SK-N-SH treated with all-trans-retinoic acid at 6 μM for 48 hours (cell line): ENCODE measurements around the gene NEB.

ENCODE experiments used
- ATAC-seq: fragments of 200-7000 bp; cut with Tn5 transposase; 3 replicates; pipeline ENCODE4 v1.9.1; 2020; ENCODE audit warnings: mild to moderate bottlenecking, moderate library complexity
- ARNTL ChIP-seq: fragments of 450-650 bp; formaldehyde crosslinking; IDR thresholded peaks from 2 replicates; pipeline ENCODE4 v1.5.0; 2020; ENCODE audit warnings: low read depth, mild to moderate bottlenecking, moderate library complexity, borderline replicate concordance
- BACH2 ChIP-seq: fragments of 250-450 bp; sonication (Bioruptor Pico); IDR thresholded peaks from 2 replicates; pipeline ENCODE4 v1.9.0; 2021; ENCODE audit warnings: mild to moderate bottlenecking, borderline replicate concordance
- GLIS3 ChIP-seq: fragments of 250-450 bp; sonication (Bioruptor Pico); IDR thresholded peaks from 2 replicates; pipeline ENCODE4 v1.5.0; 2020; ENCODE audit warnings: mild to moderate bottlenecking, moderate library complexity
- ISL1 ChIP-seq: fragments of 250-450 bp; sonication (Bioruptor Pico); IDR thresholded peaks from 2 replicates; pipeline ENCODE4 v2.1.2; 2022; ENCODE audit warnings: mild to moderate bottlenecking, moderate library complexity
- OSR1 ChIP-seq: fragments of 250-450 bp; sonication (Bioruptor Pico); IDR thresholded peaks from 2 replicates; pipeline ENCODE4 v1.8.0; 2022; ENCODE audit warnings: moderate library complexity, mild to moderate bottlenecking, inconsistent platforms
- PPARA ChIP-seq: fragments of 250-450 bp; sonication (Bioruptor Pico); IDR thresholded peaks from 2 replicates; pipeline ENCODE4 v1.5.0; 2020; ENCODE audit warnings: mild to moderate bottlenecking, borderline replicate concordance
- RARB ChIP-seq: fragments of 250-450 bp; sonication (Bioruptor Pico); IDR thresholded peaks from 2 replicates; pipeline ENCODE4 v1.8.0; 2021; ENCODE audit warnings: mild to moderate bottlenecking, moderate library complexity
- SNAI2 ChIP-seq: fragments of 250-450 bp; sonication (Bioruptor Pico); IDR thresholded peaks from 2 replicates; pipeline ENCODE4 v1.5.0; 2020; ENCODE audit warnings: mild to moderate bottlenecking, moderate library complexity
- TCF4 ChIP-seq: fragments of 250-450 bp; sonication (Bioruptor Pico); IDR thresholded peaks from 2 replicates; pipeline ENCODE4 v1.8.0; 2021; ENCODE audit warnings: mild to moderate bottlenecking, moderate library complexity, borderline replicate concordance
- TOX ChIP-seq: fragments of 250-450 bp; sonication (Bioruptor Pico); IDR thresholded peaks from 2 replicates; pipeline ENCODE4 v1.8.0; 2021; ENCODE audit warnings: mild to moderate bottlenecking, moderate library complexity, borderline replicate concordance
- ZC3H10 ChIP-seq: fragments of 250-450 bp; sonication (Bioruptor Pico); IDR thresholded peaks from 2 replicates; pipeline ENCODE4 v1.5.1; 2021; ENCODE audit warnings: mild to moderate bottlenecking, moderate library complexity
- ZFP3 ChIP-seq: fragments of 250-450 bp; sonication (Bioruptor Pico); IDR thresholded peaks from 2 replicates; pipeline ENCODE4 v1.5.0; 2020; ENCODE audit warnings: mild to moderate bottlenecking, moderate library complexity
- ZFP30 ChIP-seq: fragments of 450-650 bp; formaldehyde crosslinking; IDR thresholded peaks from 2 replicates; pipeline ENCODE4 v1.5.0; 2022; ENCODE audit warnings: mild to moderate bottlenecking, moderate library complexity
- ZNF565 ChIP-seq: fragments of 450-650 bp; formaldehyde crosslinking; conservative IDR thresholded peaks from 2 replicates; pipeline ENCODE4 v1.5.0; 2020; ENCODE audit warnings: low read depth, mild to moderate bottlenecking, moderate library complexity
- ZNF70 ChIP-seq: fragments of 450-650 bp; formaldehyde crosslinking; IDR thresholded peaks from 2 replicates; pipeline ENCODE4 v1.5.0; 2020; ENCODE audit warnings: mild to moderate bottlenecking, moderate library complexity
- ZNF8 ChIP-seq: fragments of 450-650 bp; formaldehyde crosslinking; IDR thresholded peaks from 2 replicates; pipeline ENCODE4 v1.5.0; 2020; ENCODE audit warnings: mild to moderate bottlenecking, moderate library complexity
- TF ChIP-seq, protein P1 (sequence below): fragments of 250-450 bp; sonication (Bioruptor Pico); IDR thresholded peaks from 2 replicates; pipeline ENCODE4 v1.5.0; 2020; ENCODE audit warnings: mild to moderate bottlenecking, moderate library complexity
- TF ChIP-seq, protein P2 (sequence below): fragments of 250-450 bp; sonication (Bioruptor Pico); IDR thresholded peaks from 2 replicates; pipeline ENCODE4 v1.8.0; 2020; ENCODE audit warnings: mild to moderate bottlenecking, moderate library complexity, borderline replicate concordance
- TF ChIP-seq, protein P3 (sequence below): fragments of 250-450 bp; sonication (Bioruptor Pico); IDR thresholded peaks from 2 replicates; pipeline ENCODE4 v1.8.0; 2021; ENCODE audit warnings: low read depth, mild to moderate bottlenecking, moderate library complexity, borderline replicate concordance
- TF ChIP-seq, protein P4 (sequence below): fragments of 250-450 bp; sonication (Bioruptor Pico); IDR thresholded peaks from 2 replicates; pipeline ENCODE4 v1.5.1; 2020; ENCODE audit warnings: low read depth, mild to moderate bottlenecking, moderate library complexity

The NEB gene

DNA sequence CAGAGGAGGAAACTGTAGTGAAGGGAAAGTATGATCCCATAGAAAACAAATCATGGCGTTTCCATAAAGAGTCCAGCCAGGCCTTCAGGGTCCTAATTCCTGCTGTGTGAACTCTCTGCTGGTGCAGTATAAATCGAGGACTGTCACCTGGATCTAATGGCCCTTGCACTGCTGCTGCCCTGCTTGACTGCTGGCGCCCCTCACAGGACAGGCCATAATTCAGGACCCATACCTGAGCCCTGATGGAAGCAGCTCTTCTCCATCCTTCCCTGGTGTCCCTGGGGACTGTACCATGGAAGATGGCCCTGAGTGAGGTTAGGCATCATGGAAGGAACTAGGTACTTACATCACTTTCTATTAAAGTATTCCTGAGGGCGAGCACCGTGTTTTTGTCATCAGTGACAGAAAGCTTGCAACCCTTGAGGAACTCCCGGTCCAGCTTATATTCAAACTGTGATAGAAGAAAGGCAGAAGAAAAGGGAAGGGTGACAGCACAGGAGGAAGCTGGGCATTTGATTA lies 207.6 kb downstream of the NEB start:
- ATAC-seq, result no peak
- TF ChIP-seq SNAI2 (CRISPR knock-in tag) (no peak), ZNF565 (no peak), ARNTL (no peak), BACH2 (CRISPR knock-in tag) (no peak), TCF4 (CRISPR knock-in tag) (no peak), ZFP3 (CRISPR knock-in tag) (no peak)
- TF ChIP-seq, protein P1, sequence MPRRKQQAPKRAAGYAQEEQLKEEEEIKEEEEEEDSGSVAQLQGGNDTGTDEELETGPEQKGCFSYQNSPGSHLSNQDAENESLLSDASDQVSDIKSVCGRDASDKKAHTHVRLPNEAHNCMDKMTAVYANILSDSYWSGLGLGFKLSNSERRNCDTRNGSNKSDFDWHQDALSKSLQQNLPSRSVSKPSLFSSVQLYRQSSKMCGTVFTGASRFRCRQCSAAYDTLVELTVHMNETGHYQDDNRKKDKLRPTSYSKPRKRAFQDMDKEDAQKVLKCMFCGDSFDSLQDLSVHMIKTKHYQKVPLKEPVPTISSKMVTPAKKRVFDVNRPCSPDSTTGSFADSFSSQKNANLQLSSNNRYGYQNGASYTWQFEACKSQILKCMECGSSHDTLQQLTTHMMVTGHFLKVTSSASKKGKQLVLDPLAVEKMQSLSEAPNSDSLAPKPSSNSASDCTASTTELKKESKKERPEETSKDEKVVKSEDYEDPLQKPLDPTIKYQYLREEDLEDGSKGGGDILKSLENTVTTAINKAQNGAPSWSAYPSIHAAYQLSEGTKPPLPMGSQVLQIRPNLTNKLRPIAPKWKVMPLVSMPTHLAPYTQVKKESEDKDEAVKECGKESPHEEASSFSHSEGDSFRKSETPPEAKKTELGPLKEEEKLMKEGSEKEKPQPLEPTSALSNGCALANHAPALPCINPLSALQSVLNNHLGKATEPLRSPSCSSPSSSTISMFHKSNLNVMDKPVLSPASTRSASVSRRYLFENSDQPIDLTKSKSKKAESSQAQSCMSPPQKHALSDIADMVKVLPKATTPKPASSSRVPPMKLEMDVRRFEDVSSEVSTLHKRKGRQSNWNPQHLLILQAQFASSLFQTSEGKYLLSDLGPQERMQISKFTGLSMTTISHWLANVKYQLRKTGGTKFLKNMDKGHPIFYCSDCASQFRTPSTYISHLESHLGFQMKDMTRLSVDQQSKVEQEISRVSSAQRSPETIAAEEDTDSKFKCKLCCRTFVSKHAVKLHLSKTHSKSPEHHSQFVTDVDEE (CRISPR knock-in tag), result no peak

DNA sequence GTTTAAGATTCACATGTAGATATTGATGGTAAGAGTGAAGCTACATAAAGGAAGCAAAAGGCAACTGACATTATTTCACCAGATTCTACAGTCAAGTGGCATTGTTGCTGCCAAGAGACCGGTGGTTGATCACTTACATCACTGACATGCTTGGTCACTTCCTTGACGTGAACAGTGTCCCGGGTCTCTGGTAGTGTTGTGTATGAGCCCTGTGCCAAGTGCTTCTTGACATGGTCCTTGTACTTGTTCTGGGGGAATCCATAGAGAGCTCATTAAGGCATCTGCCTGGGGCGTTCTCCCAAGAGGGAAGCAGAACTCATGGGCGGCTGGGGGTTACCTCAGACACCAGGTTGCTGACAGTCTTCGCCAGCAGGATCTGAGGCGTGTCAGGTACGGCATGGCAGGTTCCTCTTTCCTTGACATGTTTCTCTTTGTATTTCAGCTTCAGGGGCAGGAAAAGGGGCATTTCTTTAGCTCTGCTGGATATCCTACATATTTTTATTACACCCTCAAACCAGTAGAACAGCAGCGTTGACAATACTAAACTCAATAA lies 208.4 kb downstream of the NEB start:
- ATAC-seq, result no peak
- no peak for TF ChIP-seq PPARA (CRISPR knock-in tag)
- no peak for TF ChIP-seq TCF4 (CRISPR knock-in tag)
- TF ChIP-seq ZC3H10 (CRISPR knock-in tag), result no peak
- TF ChIP-seq, all 23 proteins: peak for 0

DNA sequence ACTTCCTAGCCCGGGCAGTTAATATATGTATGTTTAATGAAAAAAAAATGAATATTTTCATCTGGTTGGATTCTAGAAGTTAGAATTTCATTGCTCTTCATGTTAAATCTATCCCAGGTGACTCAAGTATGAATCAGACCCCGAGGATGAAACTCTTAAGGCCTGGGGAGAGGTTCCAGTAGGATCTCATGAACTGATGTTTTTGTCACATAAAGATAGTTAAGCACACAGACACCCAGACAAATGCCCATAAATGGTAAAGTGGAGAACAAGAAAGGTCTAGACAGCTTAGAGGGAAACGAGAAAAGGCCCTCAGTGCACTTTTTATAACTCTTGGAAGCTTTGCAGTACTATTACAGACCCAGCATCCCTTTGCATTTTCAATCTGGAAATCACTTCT lies 210.4 kb downstream of the NEB start:
- no peak for ATAC-seq
- TF ChIP-seq, protein P2, sequence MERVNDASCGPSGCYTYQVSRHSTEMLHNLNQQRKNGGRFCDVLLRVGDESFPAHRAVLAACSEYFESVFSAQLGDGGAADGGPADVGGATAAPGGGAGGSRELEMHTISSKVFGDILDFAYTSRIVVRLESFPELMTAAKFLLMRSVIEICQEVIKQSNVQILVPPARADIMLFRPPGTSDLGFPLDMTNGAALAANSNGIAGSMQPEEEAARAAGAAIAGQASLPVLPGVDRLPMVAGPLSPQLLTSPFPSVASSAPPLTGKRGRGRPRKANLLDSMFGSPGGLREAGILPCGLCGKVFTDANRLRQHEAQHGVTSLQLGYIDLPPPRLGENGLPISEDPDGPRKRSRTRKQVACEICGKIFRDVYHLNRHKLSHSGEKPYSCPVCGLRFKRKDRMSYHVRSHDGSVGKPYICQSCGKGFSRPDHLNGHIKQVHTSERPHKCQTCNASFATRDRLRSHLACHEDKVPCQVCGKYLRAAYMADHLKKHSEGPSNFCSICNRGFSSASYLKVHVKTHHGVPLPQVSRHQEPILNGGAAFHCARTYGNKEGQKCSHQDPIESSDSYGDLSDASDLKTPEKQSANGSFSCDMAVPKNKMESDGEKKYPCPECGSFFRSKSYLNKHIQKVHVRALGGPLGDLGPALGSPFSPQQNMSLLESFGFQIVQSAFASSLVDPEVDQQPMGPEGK (CRISPR knock-in tag), result no peak
- TF ChIP-seq TOX (CRISPR knock-in tag) (no peak), OSR1 (CRISPR knock-in tag) (no peak), GLIS3 (CRISPR knock-in tag) (no peak), ZNF565 (no peak), ZNF8 (CRISPR knock-in tag) (no peak), SNAI2 (CRISPR knock-in tag) (no peak), ISL1 (CRISPR knock-in tag) (no peak), ZFP30 (CRISPR knock-in tag) (no peak), ARNTL (no peak), ZNF70 (CRISPR knock-in tag) (no peak), ZFP3 (CRISPR knock-in tag) (no peak), PPARA (CRISPR knock-in tag) (no peak), RARB (CRISPR knock-in tag) (no peak), TCF4 (CRISPR knock-in tag) (no peak)
- TF ChIP-seq, protein P3, sequence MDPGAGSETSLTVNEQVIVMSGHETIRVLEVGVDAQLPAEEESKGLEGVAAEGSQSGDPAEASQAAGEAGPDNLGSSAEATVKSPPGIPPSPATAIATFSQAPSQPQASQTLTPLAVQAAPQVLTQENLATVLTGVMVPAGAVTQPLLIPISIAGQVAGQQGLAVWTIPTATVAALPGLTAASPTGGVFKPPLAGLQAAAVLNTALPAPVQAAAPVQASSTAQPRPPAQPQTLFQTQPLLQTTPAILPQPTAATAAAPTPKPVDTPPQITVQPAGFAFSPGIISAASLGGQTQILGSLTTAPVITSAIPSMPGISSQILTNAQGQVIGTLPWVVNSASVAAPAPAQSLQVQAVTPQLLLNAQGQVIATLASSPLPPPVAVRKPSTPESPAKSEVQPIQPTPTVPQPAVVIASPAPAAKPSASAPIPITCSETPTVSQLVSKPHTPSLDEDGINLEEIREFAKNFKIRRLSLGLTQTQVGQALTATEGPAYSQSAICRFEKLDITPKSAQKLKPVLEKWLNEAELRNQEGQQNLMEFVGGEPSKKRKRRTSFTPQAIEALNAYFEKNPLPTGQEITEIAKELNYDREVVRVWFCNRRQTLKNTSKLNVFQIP, result no peak
- TF ChIP-seq, protein P4, sequence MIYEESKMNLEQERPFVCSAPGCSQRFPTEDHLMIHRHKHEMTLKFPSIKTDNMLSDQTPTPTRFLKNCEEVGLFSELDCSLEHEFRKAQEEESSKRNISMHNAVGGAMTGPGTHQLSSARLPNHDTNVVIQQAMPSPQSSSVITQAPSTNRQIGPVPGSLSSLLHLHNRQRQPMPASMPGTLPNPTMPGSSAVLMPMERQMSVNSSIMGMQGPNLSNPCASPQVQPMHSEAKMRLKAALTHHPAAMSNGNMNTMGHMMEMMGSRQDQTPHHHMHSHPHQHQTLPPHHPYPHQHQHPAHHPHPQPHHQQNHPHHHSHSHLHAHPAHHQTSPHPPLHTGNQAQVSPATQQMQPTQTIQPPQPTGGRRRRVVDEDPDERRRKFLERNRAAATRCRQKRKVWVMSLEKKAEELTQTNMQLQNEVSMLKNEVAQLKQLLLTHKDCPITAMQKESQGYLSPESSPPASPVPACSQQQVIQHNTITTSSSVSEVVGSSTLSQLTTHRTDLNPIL (CRISPR knock-in tag), result no peak
- TF ChIP-seq, protein P1 (CRISPR knock-in tag), result no peak
